SK-N-SH (cell line): ENCODE results near the gene SRBD1. TPM values are rescaled to one million over a fixed set of nuclear protein-coding genes. Genes with fewer than 3 reads are reported as not detected.

Experiments
- CTCF ChIA-PET: fragments of 300-600, 350-600 bp; formaldehyde crosslinking; extraction: SDS; loops from one replicate; lab custom pipeline; 2021; lab: Yijun Ruan, JAX
- POLR2A ChIA-PET: fragments of 350-600 bp; sonication (Branson Sonifier 250); formaldehyde crosslinking; extraction: SDS; loops from one replicate; lab custom pipeline; 2020; ENCODE audit warnings: antibody characterized with exemption, inconsistent platforms; lab: Yijun Ruan, JAX
- DNase-seq: peaks from one replicate; pipeline ENCODE4 v3.0.0; 2012
- H2AFZ ChIP-seq: fragments of 200-600 bp; sonication (generic); 2 replicates; pipeline ENCODE4 v1.8.1; 2016; ENCODE audit warnings: antibody characterized with exemption, mild to moderate bottlenecking, low read depth
- H3F3A ChIP-seq: fragments of 200-600 bp; sonication (generic); replicated peaks from 2 replicates; pipeline ENCODE3; 2016; ENCODE audit warnings: antibody characterized with exemption, mild to moderate bottlenecking; ENCODE audit not compliant: insufficient read depth
- H3K27ac ChIP-seq, 2 experiments: fragments of 200-500 bp in 1 of 2; fragments of 200-600 bp in 1 of 2; sonication (Bioruptor generic) in 1 of 2; sonication (generic), shearing (Covaris generic) in 1 of 2; 2 replicates each; pipeline versions ENCODE4 v1.5.1 to v1.6.1; 2014 to 2016; ENCODE audit warnings: low read depth in 2 of 2, inconsistent platforms in 1 of 2, low read length in 1 of 2, mild to moderate bottlenecking in 1 of 2, mixed read lengths in 1 of 2
- H3K27me3 ChIP-seq: fragments of 200-600 bp; sonication (generic), shearing (Covaris generic); 2 replicates; pipeline ENCODE4 v1.6.1; 2016; ENCODE audit warnings: mixed run types; ENCODE audit not compliant: insufficient read depth
- H3K36me3 ChIP-seq, 2 experiments: fragments of 200-500 bp in 1 of 2; fragments of 200-600 bp in 1 of 2; sonication (Bioruptor generic) in 1 of 2; sonication (generic) in 1 of 2; replicated peaks in 1 of 2; 2 replicates each; pipeline versions ENCODE3 to v1.5.1; 2014 to 2016; ENCODE audit warnings: low read length in 1 of 2, mild to moderate bottlenecking in 1 of 2; ENCODE audit not compliant: insufficient read depth in 2 of 2, control insufficient read depth in 1 of 2
- H3K4me1 ChIP-seq, 2 experiments: fragments of 200-500 bp in 1 of 2; fragments of 200-600 bp in 1 of 2; sonication (Bioruptor generic) in 1 of 2; sonication (generic), shearing (Covaris generic) in 1 of 2; 2 replicates each; pipeline versions ENCODE4 v1.5.1 to v1.6.1; 2014 to 2016; ENCODE audit warnings: low read depth in 1 of 2, low read length in 1 of 2, mixed run types in 1 of 2; ENCODE audit not compliant: insufficient read depth in 2 of 2, control insufficient read depth in 1 of 2
- H3K4me2 ChIP-seq: fragments of 200-600 bp; sonication (generic), shearing (Covaris generic); 2 replicates; pipeline ENCODE4 v1.6.1; 2017; ENCODE audit warnings: mixed run types
- H3K4me3 ChIP-seq, 2 experiments: fragments of 200-500 bp in 1 of 2; fragments of 200-600 bp in 1 of 2; sonication (Bioruptor generic) in 1 of 2; sonication (generic), shearing (Covaris generic) in 1 of 2; 2 replicates each; pipeline versions ENCODE4 v1.5.1 to v1.8.1; 2014 to 2016; ENCODE audit warnings: low read depth in 2 of 2, inconsistent platforms in 1 of 2, low read length in 1 of 2, mild to moderate bottlenecking in 1 of 2, mixed read lengths in 1 of 2, moderate library complexity in 1 of 2
- H3K79me2 ChIP-seq: fragments of 200-600 bp; sonication (generic); 2 replicates; pipeline ENCODE4 v1.8.1; 2017; ENCODE audit warnings: mild to moderate bottlenecking; ENCODE audit not compliant: insufficient read depth
- H3K9ac ChIP-seq: fragments of 200-600 bp; sonication (generic); 2 replicates; pipeline ENCODE4 v1.6.1; 2017; ENCODE audit warnings: mixed run types
- H3K9me2 ChIP-seq: fragments of 200-600 bp; sonication (generic); 2 replicates; pipeline ENCODE4 v1.6.1; 2017; ENCODE audit warnings: mixed run types
- H3K9me3 ChIP-seq: fragments of 200-600 bp; sonication (generic); 2 replicates; pipeline ENCODE4 v1.6.1; 2017; ENCODE audit warnings: mixed run types, mild to moderate bottlenecking, moderate library complexity
- H4K20me1 ChIP-seq: fragments of 200-600 bp; sonication (generic); 2 replicates; pipeline ENCODE4 v1.6.1; 2017; ENCODE audit warnings: mild to moderate bottlenecking, mixed run types; ENCODE audit not compliant: insufficient read depth
- CTCF ChIP-seq: fragments of 200-600 bp; sonication (generic); IDR thresholded peaks from 2 replicates; pipeline ENCODE4 v1.6.1; 2017; ENCODE audit warnings: antibody characterized with exemption, mild to moderate bottlenecking, moderate library complexity
- EP300 ChIP-seq, 2 experiments: IDR thresholded peaks; 2 replicates each; pipeline versions ENCODE4 v1.4.0 to v1.6.1; 2012; ENCODE audit warnings: borderline replicate concordance in 1 of 2, low read depth in 1 of 2, low read length in 1 of 2
- GABPA ChIP-seq: IDR thresholded peaks from 2 replicates; pipeline ENCODE4 v1.4.0; 2012; ENCODE audit warnings: low read depth, mild to moderate bottlenecking
- GATA2 ChIP-seq: sonication (generic); formaldehyde crosslinking; IDR thresholded peaks from 2 replicates; pipeline ENCODE4 v1.5.0; 2020; ENCODE audit warnings: mild to moderate bottlenecking, missing genetic modification reagents
- JUND ChIP-seq: IDR thresholded peaks from 2 replicates; pipeline ENCODE4 v1.4.0; 2012
- MXI1 ChIP-seq: IDR thresholded peaks from 2 replicates; pipeline ENCODE4 v1.6.1; 2012; ENCODE audit warnings: mild to moderate bottlenecking, low read depth, low read length, improper control_type of control experiment
- POLR2AphosphoS5 ChIP-seq: IDR thresholded peaks from 2 replicates; pipeline ENCODE4 v1.6.1; 2012; ENCODE audit warnings: low read depth, low read length
- RCOR1 ChIP-seq: fragments of 150-350 bp; IDR thresholded peaks from 2 replicates; pipeline ENCODE4 v1.6.1; 2017; ENCODE audit warnings: antibody characterized with exemption, low read length
- REST ChIP-seq: IDR thresholded peaks from 2 replicates; pipeline ENCODE4 v1.6.1; 2012; ENCODE audit warnings: mild to moderate bottlenecking, low read depth, low read length, moderate library complexity
- SMC3 ChIP-seq: IDR thresholded peaks from 2 replicates; pipeline ENCODE4 v1.6.1; 2012; ENCODE audit warnings: low read depth, low read length, improper control_type of control experiment
- TEAD4 ChIP-seq: IDR thresholded peaks from 2 replicates; pipeline ENCODE4 v1.4.0; 2012; ENCODE audit warnings: mild to moderate bottlenecking, borderline replicate concordance; ENCODE audit not compliant: insufficient read depth
- YY1 ChIP-seq: IDR thresholded peaks from 2 replicates; pipeline ENCODE4 v1.4.0; 2012; ENCODE audit warnings: low read depth, mild to moderate bottlenecking
- ZBTB33 ChIP-seq: IDR thresholded peaks from 2 replicates; pipeline ENCODE4 v1.4.0; 2012; ENCODE audit warnings: low read depth, borderline replicate concordance
- WGBS: methylation state at CpG from one replicate; pipeline ENCODE4 v1.1.6; 2017; ENCODE audit warnings: low lambda C conversion rate; 5-methylcytosine and 5-hydroxymethylcytosine counted together
- polyA plus RNA-seq, 3 experiments: library from polyadenylated mRNA; depleted of rRNA; stranded (reverse); fragments of >200 nt; gene quantifications; 2 replicates each; pipeline ENCODE4 v1.2.3, GENCODE V29; 2012

Gene SRBD1
- polyA plus RNA-seq, 1 of the 3 experiments (the other 2 are of a cell fraction): 3.2 TPM

GRCh38 chr2:45396671-45397070, 214.4 kb downstream of the SRBD1 start:
- H3K9me3 ChIP-seq: no peaks in the 10 kb centered on the region
- H3K4me1 ChIP-seq: peaks cover 7 to 15% of the 10 kb centered on the region in 2 experiments; a peak in 3 of 4 replicates
- no peaks in the 10 kb centered on the region for H3K27me3 ChIP-seq
- H4K20me1 ChIP-seq: no peaks in the 10 kb centered on the region
- no peak overlapping the region for H3K27ac ChIP-seq
- no peak overlapping the region for H3K4me2 ChIP-seq
- no peak overlapping the region for H3K9ac ChIP-seq
- H3K79me2 ChIP-seq: no peaks in the 10 kb centered on the region
- WGBS: 87% methylated on average over 1 of the region's 1 CpG
- no peaks in the 10 kb centered on the region for H3F3A ChIP-seq
- H3K36me3 ChIP-seq: peaks cover 6 to 14% of the 10 kb centered on the region in 2 experiments
- CTCF ChIA-PET: interaction anchor here (1.0 to 1.3 kb wide), 2 partner anchors 36 to 98 kb away, joined by 4 to 5 read pairs; no protein-coding TSS in a partner anchor
- H2AFZ ChIP-seq: no peak overlapping the region
- TF ChIP-seq TEAD4: no peak
- no peak for TF ChIP-seq SMC3
- no peak for TF ChIP-seq GATA2 (CRISPR knock-in tag)
- TF ChIP-seq YY1: no peak
- TF ChIP-seq REST: no peak
- no peak for TF ChIP-seq RCOR1
- TF ChIP-seq POLR2AphosphoS5: no peak
- no peak for TF ChIP-seq EP300 (IDR thresholded peaks at IDR 0.05; ENCODE audit: borderline replicate concordance in 1 of 2, low read depth in 1 of 2, low read length in 1 of 2)
- no peak for TF ChIP-seq MXI1
- TF ChIP-seq JUND: no peak
- no peak for TF ChIP-seq ZBTB33
- TF ChIP-seq CTCF: no peak
- TF ChIP-seq GABPA: no peak
- POLR2A ChIA-PET: no interaction called here
- H3K4me3 ChIP-seq: no peak overlapping the region
- no peaks in the 10 kb centered on the region for H3K9me2 ChIP-seq
- DNase-seq: no peak
